Measurements from ENCODE around the gene GALNT10. TPM values are rescaled to one million over a fixed set of nuclear protein-coding genes. Genes with fewer than 3 reads are reported as not detected.

The GALNT10 gene
- total and polyA plus RNA-seq, 9 of the 15 experiments (the other 6 are each of a cell fraction or from before 2014, with no cell fraction given) = 4.6 to 37.1 (median 13.3) TPM

DNA sequence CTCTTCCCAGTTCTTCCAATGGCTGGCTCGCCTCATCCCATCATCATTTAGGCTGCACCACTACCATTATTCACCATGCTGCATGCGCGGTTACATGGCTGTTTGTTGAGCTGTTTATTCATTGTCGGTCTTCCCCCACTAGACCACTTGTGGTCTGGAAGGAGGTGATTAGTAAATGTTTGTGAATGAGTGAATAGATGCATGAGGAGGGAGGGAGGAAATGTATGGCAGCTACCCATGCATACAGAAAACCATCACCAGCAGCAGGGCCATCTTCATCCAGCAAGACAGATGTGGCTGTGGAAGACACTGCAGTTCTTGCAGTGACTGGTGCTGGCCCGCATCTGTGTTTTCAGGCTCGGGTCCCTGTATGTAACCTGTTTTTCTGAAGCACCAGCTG lies 141.9 kb downstream of the GALNT10 start (continued):
- TF ChIP-seq, protein P1, sequence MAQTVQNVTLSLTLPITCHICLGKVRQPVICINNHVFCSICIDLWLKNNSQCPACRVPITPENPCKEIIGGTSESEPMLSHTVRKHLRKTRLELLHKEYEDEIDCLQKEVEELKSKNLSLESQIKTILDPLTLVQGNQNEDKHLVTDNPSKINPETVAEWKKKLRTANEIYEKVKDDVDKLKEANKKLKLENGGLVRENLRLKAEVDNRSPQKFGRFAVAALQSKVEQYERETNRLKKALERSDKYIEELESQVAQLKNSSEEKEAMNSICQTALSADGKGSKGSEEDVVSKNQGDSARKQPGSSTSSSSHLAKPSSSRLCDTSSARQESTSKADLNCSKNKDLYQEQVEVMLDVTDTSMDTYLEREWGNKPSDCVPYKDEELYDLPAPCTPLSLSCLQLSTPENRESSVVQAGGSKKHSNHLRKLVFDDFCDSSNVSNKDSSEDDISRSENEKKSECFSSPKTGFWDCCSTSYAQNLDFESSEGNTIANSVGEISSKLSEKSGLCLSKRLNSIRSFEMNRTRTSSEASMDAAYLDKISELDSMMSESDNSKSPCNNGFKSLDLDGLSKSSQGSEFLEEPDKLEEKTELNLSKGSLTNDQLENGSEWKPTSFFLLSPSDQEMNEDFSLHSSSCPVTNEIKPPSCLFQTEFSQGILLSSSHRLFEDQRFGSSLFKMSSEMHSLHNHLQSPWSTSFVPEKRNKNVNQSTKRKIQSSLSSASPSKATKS (CRISPR knock-in tag; IDR thresholded peaks at IDR 0.05) = no peak
- TF ChIP-seq, protein P2, sequence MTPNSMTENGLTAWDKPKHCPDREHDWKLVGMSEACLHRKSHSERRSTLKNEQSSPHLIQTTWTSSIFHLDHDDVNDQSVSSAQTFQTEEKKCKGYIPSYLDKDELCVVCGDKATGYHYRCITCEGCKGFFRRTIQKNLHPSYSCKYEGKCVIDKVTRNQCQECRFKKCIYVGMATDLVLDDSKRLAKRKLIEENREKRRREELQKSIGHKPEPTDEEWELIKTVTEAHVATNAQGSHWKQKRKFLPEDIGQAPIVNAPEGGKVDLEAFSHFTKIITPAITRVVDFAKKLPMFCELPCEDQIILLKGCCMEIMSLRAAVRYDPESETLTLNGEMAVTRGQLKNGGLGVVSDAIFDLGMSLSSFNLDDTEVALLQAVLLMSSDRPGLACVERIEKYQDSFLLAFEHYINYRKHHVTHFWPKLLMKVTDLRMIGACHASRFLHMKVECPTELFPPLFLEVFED (CRISPR knock-in tag; conservative IDR thresholded peaks at IDR 0.05) = no peak
- no peak for TF ChIP-seq NCOR1 (IDR thresholded peaks at IDR 0.05)
- no peak for TF ChIP-seq ZNF239 (CRISPR knock-in tag; IDR thresholded peaks at IDR 0.05)
- TF ChIP-seq ZNF79 (CRISPR knock-in tag; IDR thresholded peaks at IDR 0.05; ENCODE audit: low read depth) = no peak
- no peak for TF ChIP-seq ZNF232 (CRISPR knock-in tag; IDR thresholded peaks at IDR 0.05)
- TF ChIP-seq NFRKB (IDR thresholded peaks at IDR 0.05; ENCODE audit: low read depth) = no peak
- no peak for TF ChIP-seq CREB1 (IDR thresholded peaks at IDR 0.05)
- TF ChIP-seq CREB1 (CRISPR knock-in tag; IDR thresholded peaks at IDR 0.05) = no peak
- TF ChIP-seq, protein P3, sequence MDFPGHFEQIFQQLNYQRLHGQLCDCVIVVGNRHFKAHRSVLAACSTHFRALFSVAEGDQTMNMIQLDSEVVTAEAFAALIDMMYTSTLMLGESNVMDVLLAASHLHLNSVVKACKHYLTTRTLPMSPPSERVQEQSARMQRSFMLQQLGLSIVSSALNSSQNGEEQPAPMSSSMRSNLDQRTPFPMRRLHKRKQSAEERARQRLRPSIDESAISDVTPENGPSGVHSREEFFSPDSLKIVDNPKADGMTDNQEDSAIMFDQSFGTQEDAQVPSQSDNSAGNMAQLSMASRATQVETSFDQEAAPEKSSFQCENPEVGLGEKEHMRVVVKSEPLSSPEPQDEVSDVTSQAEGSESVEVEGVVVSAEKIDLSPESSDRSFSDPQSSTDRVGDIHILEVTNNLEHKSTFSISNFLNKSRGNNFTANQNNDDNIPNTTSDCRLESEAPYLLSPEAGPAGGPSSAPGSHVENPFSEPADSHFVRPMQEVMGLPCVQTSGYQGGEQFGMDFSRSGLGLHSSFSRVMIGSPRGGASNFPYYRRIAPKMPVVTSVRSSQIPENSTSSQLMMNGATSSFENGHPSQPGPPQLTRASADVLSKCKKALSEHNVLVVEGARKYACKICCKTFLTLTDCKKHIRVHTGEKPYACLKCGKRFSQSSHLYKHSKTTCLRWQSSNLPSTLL (IDR thresholded peaks at IDR 0.05) = no peak
- TF ChIP-seq, protein P4, sequence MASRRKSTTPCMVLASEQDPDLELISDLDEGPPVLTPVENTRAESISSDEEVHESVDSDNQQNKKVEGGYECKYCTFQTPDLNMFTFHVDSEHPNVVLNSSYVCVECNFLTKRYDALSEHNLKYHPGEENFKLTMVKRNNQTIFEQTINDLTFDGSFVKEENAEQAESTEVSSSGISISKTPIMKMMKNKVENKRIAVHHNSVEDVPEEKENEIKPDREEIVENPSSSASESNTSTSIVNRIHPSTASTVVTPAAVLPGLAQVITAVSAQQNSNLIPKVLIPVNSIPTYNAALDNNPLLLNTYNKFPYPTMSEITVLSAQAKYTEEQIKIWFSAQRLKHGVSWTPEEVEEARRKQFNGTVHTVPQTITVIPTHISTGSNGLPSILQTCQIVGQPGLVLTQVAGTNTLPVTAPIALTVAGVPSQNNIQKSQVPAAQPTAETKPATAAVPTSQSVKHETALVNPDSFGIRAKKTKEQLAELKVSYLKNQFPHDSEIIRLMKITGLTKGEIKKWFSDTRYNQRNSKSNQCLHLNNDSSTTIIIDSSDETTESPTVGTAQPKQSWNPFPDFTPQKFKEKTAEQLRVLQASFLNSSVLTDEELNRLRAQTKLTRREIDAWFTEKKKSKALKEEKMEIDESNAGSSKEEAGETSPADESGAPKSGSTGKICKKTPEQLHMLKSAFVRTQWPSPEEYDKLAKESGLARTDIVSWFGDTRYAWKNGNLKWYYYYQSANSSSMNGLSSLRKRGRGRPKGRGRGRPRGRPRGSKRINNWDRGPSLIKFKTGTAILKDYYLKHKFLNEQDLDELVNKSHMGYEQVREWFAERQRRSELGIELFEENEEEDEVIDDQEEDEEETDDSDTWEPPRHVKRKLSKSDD (conservative IDR thresholded peaks at IDR 0.05; ENCODE audit: low read length) = no peak
- TF ChIP-seq FUS (optimal IDR thresholded peaks at IDR 0.05; ENCODE audit: low read depth, low read length) = no peak

Data from K562 (cell line).